ENCODE results near the gene RTN4R. TPM values are rescaled to one million over a fixed set of nuclear protein-coding genes. Genes with fewer than 3 reads are reported as not detected.

RTN4R gene
- total RNA-seq, 2 donors from 2014 or later: 1.4 to 1.8 TPM

DNA sequence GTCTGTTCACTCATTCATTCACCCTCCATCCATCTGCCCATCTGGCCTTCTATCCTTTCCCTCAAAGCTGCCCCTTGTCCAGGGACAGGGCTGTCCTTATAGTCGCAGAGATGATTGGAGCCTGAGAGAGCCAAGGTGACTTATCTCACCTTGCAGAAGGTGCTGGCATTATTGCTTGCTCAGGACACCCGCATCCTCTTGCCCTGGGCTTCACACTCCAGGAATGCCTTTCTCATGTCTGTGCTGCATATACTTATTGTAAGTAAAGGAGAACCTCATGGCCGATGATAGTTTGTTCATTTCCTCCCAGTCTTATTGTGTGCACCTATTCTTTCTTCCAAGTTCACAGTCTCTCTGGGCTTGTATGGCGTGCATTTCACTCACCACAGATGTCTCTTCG, 68.2 kb downstream of the RTN4R start:
- intact Hi-C loops (cut with DNase I): loop anchor here in 1 of 2 donors (10.0 kb wide), 1 partner anchor 65 kb away; the partner anchor contains the start of gene RTN4R
- no peak for DNase-seq

DNA sequence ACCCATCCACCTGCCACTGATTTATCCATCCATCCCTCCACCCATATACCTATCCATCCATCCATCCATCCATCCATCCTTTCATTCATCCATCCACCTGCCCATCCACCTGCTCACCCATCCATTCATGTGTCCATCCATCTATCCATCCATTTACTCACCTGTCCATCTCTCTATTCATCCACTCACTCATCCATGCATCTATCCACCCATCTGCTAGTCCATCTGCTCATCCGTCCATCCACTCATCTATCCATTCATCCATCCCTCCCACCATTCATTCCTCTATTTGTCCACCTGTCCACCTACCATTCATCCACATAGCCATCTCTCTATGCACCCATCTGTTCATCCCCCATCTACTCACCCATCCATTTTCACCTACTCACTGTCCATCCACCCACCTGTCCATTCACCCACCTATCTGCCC, 68.7 kb downstream of the RTN4R start:
- DNase-seq: no peak
- ATAC-seq: no peak
- intact Hi-C loops (cut with DNase I): no loop called here

More for the DNA sequence above, 68.2 kb downstream of the RTN4R start:
- no peak for ATAC-seq

DNA sequence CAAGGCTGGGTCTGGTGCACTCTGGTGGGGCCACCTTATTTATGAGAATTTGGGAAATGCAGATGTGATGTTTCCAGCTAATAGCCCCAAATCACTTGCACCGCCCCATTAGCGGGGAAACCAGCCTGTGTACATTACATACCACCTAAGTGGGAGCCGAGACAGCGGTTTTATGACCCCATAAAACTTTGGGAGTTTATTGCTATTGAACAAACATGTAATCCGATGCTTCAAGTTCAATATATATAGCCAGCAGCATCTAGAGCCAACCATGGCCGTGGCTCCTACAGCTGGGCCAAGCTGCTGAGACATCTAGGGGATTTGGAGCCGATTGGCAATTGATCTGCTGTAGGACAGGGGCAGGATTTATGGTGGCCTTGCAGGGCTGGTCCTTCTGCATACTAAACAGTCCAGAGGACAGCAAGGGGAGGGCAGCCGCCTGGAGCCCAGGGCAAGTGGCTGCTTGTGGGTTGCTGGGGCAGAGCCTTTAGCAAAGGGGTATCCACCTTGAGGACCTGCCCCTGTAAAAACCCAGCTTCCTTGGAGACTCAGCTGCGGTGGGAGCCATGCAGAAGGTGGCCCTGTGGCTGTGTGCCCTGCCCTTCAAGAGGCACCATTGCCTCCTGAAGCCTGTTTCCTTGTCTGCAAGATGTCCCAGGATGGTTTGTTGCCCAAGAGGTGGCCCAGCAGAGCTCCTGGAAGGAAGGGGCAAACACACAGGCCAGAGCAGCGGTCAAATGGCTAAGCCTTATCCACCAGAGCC, 69.4 kb downstream of the RTN4R start:
- intact Hi-C loops (cut with DNase I): no loop called here
- DNase-seq (no peak), ATAC-seq (no peak)

DNA sequence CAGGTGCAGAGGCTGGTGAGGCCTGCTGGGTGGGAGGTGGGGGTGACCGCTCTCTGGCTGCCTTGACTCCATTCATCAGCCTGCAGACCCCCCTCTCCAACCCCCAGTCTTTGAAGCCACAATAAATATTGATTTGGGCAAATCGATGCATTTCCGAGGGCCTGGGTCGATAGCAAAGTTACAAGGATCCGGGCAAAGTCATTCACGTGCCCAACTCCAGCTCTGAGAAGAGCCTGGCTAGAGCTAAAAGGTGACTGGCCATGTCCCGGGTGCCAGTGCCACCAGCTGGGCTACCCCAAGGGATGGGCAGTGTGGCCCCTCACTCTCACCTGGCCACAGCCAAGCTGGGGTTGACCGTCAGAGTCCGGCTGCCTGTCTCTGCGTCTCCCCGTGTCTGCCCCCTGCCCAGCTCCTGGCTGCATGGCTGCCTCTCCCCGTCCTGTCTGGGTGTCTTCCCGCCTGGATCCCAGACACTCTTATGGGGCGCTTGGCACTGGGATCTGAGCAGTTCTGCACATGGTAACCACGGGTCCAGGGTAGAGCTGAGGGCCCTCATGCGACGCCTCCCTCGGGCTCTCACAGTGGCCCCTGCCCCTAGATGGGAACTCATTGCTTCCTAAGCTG, 70.6 kb downstream of the RTN4R start:
- DNase-seq (no peak), ATAC-seq (no peak)
- intact Hi-C loops (cut with DNase I): no loop called here

DNA sequence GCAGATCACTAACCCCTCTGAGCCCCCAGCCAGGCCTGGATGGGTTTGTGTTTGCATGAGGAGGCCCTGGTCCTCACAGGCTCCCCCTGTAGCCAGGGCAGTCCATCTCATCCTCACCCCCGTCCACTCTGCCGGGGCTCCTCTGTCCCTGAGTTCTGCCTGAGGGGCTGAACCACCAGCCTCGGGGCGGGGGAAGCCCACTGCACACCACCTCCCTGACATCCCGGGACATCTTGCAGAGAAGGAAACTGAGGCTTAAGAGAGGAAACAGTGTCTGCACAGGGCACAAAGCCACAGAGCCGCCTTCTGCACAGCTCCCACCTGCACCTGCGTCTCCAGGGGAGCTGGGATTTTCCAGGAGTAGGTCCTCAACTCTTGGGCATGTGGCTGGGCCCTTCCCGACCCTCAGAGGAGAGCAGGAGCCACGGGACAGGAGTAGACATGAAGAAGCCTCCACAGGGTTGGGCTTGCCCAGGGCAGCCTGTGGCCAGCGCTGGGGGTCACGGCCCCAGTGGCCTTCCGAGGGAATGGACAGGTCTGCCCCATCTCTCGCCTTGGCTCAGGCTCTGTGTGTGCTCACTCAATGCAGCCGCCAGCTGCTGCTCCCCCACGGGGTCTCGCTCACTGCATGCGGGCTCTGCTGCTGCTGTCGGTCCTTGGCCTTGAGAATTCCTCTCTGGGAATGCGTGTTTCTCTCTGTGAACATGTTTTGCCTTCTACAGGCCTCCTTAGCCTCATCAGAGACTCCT, 71.8 kb downstream of the RTN4R start:
- intact Hi-C loops (cut with DNase I): no loop called here
- no peak for ATAC-seq
- DNase-seq: no peak

DNA sequence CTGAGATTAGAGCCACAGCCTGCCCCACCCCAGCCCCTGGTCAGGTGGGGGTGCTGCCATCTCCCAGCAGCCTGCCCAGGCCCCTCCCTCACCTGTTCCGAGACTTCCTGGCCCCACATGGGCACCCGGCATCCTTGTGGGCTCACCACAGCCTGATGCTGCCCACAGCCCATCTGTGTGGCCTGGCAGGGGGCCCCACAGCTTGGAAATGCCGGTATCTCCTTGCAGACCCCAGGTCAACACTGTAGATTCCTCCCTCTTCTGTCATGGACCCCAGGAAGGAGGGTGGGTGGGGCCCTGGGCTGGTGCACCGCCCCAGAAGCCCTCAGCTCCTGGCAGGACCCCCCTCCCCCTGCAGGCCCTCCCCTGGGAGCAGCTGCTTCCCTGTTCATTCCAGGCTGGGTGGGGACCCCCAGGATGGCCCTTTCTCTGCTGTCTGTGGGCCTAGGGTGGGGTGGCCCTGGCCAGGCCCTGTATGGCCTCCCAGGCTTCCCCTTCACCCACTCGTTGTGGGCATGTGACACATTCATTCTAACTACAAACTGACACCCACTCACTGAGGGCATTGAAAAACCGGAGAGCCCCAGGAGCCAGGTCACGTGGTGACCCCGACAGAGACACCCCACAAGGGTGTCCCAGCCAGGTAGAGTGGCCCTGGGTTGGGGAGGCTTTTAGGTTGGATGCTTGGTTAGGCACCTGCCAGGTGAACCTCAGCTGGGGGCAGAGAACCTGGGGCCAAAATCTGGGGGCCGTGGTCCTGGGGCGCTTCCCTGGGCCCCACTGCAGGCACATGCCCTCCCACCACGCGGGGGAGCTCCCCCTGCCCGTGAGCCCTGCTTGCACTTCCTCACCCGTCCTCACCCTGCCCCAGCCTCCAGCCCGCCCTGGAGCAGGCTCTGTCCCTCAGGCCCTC, 73.2 kb downstream of the RTN4R start:
- DNase-seq: no peak
- ATAC-seq: no peak
- intact Hi-C loops (cut with DNase I): no loop called here

DNA sequence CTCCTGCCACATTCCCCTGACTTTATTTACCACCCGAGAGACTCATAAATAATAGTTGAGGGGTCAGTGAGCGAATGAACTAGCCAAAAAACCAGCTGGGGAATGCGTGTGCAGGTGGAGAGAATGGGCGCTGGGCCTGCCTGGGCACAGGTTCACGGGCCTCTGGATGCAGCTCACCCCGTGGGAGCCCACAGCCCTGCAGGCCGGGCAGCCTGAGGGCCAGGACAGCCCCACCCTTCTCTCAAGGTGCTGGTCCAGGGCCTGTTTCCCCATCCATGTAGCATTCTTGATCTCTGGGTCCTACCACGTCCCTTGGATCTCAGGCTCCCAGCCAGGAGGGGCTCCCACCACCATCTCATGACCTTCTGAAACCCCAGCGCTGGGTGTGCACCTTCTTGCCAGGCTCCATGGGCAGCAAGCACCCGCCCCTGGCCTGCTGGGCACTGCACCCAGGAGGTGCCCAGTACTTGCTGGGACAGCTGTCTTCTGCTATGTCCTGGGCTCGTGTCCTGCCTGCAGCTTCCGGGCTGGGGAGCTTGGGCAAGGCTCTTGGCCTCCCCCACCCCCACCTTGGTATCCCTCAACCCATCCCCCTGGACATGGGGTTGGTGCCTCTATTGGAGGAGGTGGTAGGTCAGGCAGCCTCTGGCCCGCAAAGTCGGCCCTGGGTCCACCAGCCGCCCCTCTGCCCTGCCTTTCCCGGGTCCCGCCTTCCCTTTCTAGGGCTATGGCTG, 74.2 kb downstream of the RTN4R start:
- DNase-seq (no peak), ATAC-seq (no peak)
- intact Hi-C loops (cut with DNase I): no loop called here

DNA sequence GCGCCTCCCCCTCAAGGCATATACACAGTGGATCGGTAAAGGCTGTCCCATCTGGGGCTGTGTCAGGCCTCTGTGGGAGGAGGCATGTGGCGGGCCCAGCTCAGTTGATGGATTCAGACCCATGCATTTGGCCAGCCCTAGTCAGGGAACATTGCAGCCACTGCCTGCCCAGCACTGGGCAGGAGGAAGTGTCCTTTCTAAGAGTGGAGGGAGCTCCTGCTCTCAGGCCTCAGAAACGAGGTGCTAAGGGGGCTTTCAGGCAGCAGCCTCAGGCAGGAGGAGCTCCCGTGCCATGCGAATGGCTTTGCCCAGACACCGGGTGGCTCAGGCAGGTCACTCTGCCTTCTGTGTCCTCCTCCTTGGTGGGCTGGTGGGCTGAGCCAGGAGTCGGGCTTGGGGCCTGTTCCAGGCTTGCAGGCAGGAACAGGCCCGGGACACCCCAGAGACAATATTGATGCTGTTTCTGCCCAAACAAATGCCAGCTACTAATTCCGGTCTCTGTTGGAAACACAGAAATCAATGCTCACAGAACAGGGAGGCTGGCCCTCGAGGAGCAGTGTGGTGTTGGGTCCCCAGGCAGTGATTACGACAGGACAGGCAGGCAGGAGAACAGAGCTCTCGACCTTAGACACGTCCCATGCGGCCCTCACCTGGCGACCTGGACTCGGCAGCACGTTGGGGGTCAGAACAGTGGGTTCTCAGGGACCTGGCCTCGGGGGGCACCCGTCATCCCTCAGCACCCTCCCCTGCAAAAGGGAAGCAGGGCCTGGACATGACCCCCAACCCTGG, 75.0 kb downstream of the RTN4R start:
- DNase-seq: no peak
- no peak for ATAC-seq
- intact Hi-C loops (cut with DNase I): no loop called here

DNA sequence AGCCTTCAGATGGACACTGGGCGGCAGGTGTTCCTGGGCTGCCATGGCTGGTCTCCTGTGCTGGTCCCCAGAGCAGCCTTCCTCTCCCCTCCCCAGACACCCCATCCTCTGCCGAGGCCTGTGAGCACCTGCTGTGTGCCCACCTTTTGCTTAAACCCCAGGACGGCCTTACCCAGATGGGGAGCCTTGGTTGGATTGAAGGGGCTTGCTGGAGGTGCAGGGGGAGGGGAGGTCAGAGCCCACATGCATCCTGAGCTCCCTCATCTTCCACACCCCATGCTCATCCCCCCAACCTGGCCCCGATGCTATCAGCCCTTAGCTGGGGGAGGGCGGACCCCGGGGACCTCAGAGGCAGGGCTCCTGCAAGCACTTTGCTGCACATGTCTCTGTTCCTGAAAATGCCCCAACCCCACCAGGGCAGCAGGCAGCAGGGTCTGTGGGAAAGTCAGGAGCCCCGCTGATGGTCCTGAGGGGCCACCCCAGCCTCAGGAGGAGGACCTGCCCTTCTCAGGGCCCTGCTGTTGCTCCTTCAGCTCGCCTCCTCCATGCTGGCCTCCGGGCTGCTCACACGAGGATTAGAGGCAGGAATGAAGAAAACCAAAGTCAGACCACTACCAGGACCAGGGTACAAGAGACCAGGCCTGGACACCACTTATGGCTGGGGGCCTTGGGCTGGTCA, 75.7 kb downstream of the RTN4R start:
- DNase-seq (no peak), ATAC-seq (no peak)
- intact Hi-C loops (cut with DNase I): no loop called here

DNA sequence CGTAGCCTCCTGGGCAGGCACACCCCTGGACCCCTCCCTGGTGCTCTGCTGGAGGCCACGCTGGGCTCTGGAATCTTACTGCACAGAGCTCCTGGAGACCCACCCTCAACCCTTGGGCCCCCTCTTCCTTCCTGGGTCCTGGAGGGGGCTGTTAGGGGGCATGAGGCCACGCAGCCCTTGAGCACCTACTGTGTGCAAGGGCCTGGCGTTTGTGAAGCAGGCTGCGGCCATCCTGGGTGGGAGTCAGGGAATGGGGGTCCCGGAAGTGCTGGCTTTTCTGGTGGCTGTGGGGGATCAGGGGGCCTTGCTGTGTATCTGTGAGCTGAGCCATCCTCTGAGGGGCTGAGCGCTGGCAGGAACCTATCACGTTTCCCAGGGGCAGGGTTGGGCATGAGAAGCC, 76.3 kb downstream of the RTN4R start:
- DNase-seq (no peak), ATAC-seq (no peak)
- intact Hi-C loops (cut with DNase I): no loop called here

Small RNAs within 50 kb of the gene (microRNA-seq; reads per million reads assigned to microRNA genes)
- 0 to 0.20 reads per million in 2 donors for gene MIR1286

Other genes starting within 250 kb of the RTN4R start
- gene TANGO2, start 247.2 kb downstream of the RTN4R start, total RNA-seq: 10 to 100 TPM; 55.0 to 80.0 TPM
- gene DGCR8, start 188.1 kb downstream of the RTN4R start, total RNA-seq: 10 to 100 TPM; 13.3 to 19.9 TPM
- gene RANBP1, start 152.2 kb downstream of the RTN4R start, total RNA-seq: 10 to 100 TPM; 38.3 to 50.4 TPM
- gene TRMT2A, start 151.1 kb downstream of the RTN4R start, total RNA-seq: 10 to 100 TPM; 26.7 to 29.3 TPM
- 10 to 100 TPM; 48.3 to 48.9 TPM for gene ZDHHC8, start 136.5 kb downstream of the RTN4R start, total RNA-seq
- under 1 TPM; 0.44 to 0.62 TPM for gene CCDC188, start 117.3 kb downstream of the RTN4R start, total RNA-seq
- 10 to 100 TPM; 35.1 to 41.3 TPM for gene DGCR6L, start 51.7 kb upstream of the RTN4R start, total RNA-seq
- gene ZNF74, start 125.8 kb upstream of the RTN4R start, total RNA-seq: 1 to 10 TPM; 3.9 to 6.5 TPM
- gene SCARF2, start 169.5 kb upstream of the RTN4R start, total RNA-seq: 1 to 10 TPM; 3.2 to 8.3 TPM
- gene KLHL22, start 227.5 kb upstream of the RTN4R start, total RNA-seq: 10 to 100 TPM; 18.7 to 19.6 TPM
- 10 to 100 TPM; 42.7 to 47.9 TPM for gene MED15, start 239.3 kb upstream of the RTN4R start, total RNA-seq

Data from left cardiac atrium (tissue), 4 donors.